Naive thymus-derived CD8-positive, alpha-beta T cell (primary cell): ENCODE results near the gene FOXO6. TPM values are rescaled to one million over a fixed set of nuclear protein-coding genes. Genes with fewer than 3 reads are reported as not detected.

Source experiments
- ATAC-seq, 2 donors: fragments of 150-1000 bp; cut with Tn5 transposase in 1 of 2; sonication (Bioruptor Pico), chemical (Tn5 transposase) in 1 of 2; 1 replicate in 1 of 2; 2 replicates in 1 of 2; pipeline ENCODE4 v1.10.0; 2021; ENCODE audit warnings: mild to moderate bottlenecking in 2 of 2, moderate library complexity in 2 of 2
- POLR2A ChIA-PET: fragments of 350-600 bp; sonication (Branson Sonifier 250); formaldehyde crosslinking; loops from one replicate; lab custom pipeline; 2021; ENCODE audit warnings: antibody characterized with exemption; lab: Charles Lee
- DNase-seq, 10 donors: peaks; one replicate each; pipeline versions ENCODE4 v3.0.0 to v3.0.0-alpha.2; 2020 to 2022
- H3K27ac Mint-ChIP-seq, 10 donors: one replicate each; pipeline ENCODE4 v1.8.0; 2020 to 2022; ENCODE audit warnings: mild to moderate bottlenecking in 10 of 10, mixed read lengths in 10 of 10, moderate library complexity in 4 of 10, inconsistent platforms in 1 of 10
- H3K27me3 Mint-ChIP-seq, 5 donors: one replicate each; pipeline ENCODE4 v1.8.0; 2021 to 2022; ENCODE audit warnings: mixed read lengths in 5 of 5
- H3K36me3 Mint-ChIP-seq, 3 donors: one replicate each; pipeline ENCODE4 v1.8.0; 2020 to 2022; ENCODE audit warnings: mixed read lengths in 3 of 3, mild to moderate bottlenecking in 2 of 3, inconsistent platforms in 1 of 3
- H3K4me1 Mint-ChIP-seq, 4 donors: one replicate each; pipeline ENCODE4 v1.8.0; 2021 to 2022; ENCODE audit warnings: mixed read lengths in 4 of 4
- H3K4me3 Mint-ChIP-seq, 10 donors: one replicate each; pipeline ENCODE4 v1.8.0; 2020 to 2022; ENCODE audit warnings: mild to moderate bottlenecking in 10 of 10, mixed read lengths in 10 of 10, moderate library complexity in 6 of 10, inconsistent platforms in 1 of 10
- H3K9me3 Mint-ChIP-seq, 9 donors: one replicate each; pipeline ENCODE4 v1.8.0; 2020 to 2022; ENCODE audit warnings: mixed read lengths in 9 of 9, mild to moderate bottlenecking in 3 of 9, inconsistent platforms in 1 of 9, moderate library complexity in 1 of 9
- polyA plus RNA-seq, 3 donors: library from polyadenylated mRNA; unstranded; fragments of 300-500 nt; fragmentation: Illumina TruSeq; gene quantifications; one replicate each; pipeline ENCODE4 v1.2.3, GENCODE V29; 2021
- total RNA-seq, 8 experiments: library from RNA in 2 of 8; stranded (reverse) in 2 of 8; gene quantifications; one replicate each; pipeline ENCODE4 v1.2.3 and lab custom pipeline; 2021 to 2026

The FOXO6 gene
- total and polyA plus RNA-seq, 5 experiments from 2014 or later = 0.19 TPM; not detected in 4

GRCh38 chr1:41384579-41384978, 23.3 kb downstream of the FOXO6 start:
- Mint-ChIP-seq H3K9me3 (peaks cover 0 to 1% (median 0%) of the 10 kb centered on the region in 9 donors), H3K36me3 (no peaks in the 10 kb centered on the region), H3K4me3 (peak overlapping the region in 1 of 10 donors; percentile 4), H3K4me1 (peaks cover 7 to 19% (median 15%) of the 10 kb centered on the region in 4 donors), H3K27me3 (peaks cover 37 to 64% (median 52%) of the 10 kb centered on the region in 5 donors), H3K27ac (no peak overlapping the region)
- ATAC-seq = no peak
- POLR2A ChIA-PET = no interaction called here
- DNase-seq = no peak

- Mint-ChIP-seq H3K4me1 (peaks cover 7 to 15% (median 13%) of the 10 kb centered on the region in 4 donors), H3K27me3 (peaks cover 30 to 55% (median 44%) of the 10 kb centered on the region in 5 donors), H3K27ac (no peak overlapping the region), H3K4me3 (no peak overlapping the region), H3K9me3 (peaks cover 0 to 1% (median 0%) of the 10 kb centered on the region in 9 donors), H3K36me3 (no peaks in the 10 kb centered on the region)
- DNase-seq = no peak
- POLR2A ChIA-PET = no interaction called here
- ATAC-seq = no peak
Observed at GRCh38 chr1:41385398-41386195, 24.4 kb downstream of the FOXO6 start.

- Mint-ChIP-seq H3K27ac (no peak overlapping the region), H3K4me1 (peaks cover 7 to 13% (median 11%) of the 10 kb centered on the region in 4 donors), H3K27me3 (peaks cover 30 to 54% (median 44%) of the 10 kb centered on the region in 5 donors), H3K4me3 (no peak overlapping the region), H3K36me3 (no peaks in the 10 kb centered on the region), H3K9me3 (peaks cover 0 to 1% (median 0%) of the 10 kb centered on the region in 9 donors)
- DNase-seq = no peak
- POLR2A ChIA-PET = no interaction called here
- no peak for ATAC-seq
Observed at GRCh38 chr1:41386196-41386663, 25.0 kb downstream of the FOXO6 start.

GRCh38 chr1:41387667-41388091, 26.4 kb downstream of the FOXO6 start:
- peaks cover 31 to 54% (median 44%) of the 10 kb centered on the region in 5 donors for H3K27me3 Mint-ChIP-seq
- POLR2A ChIA-PET = no interaction called here
- H3K9me3 Mint-ChIP-seq = peaks cover 0 to 1% (median 0%) of the 10 kb centered on the region in 9 donors
- peaks cover 4 to 12% (median 9%) of the 10 kb centered on the region in 4 donors for H3K4me1 Mint-ChIP-seq
- ATAC-seq (no peak), DNase-seq (no peak)
- H3K36me3 Mint-ChIP-seq = no peaks in the 10 kb centered on the region
- no peak overlapping the region for H3K4me3 Mint-ChIP-seq
- H3K27ac Mint-ChIP-seq = peak overlapping the region in 1 of 10 donors; percentile 46

GRCh38 chr1:41388510-41388909, 27.3 kb downstream of the FOXO6 start:
- no peak overlapping the region for H3K4me3 Mint-ChIP-seq
- peaks cover 26 to 47% (median 37%) of the 10 kb centered on the region in 5 donors for H3K27me3 Mint-ChIP-seq
- no peaks in the 10 kb centered on the region for H3K36me3 Mint-ChIP-seq
- H3K9me3 Mint-ChIP-seq = no peaks in the 10 kb centered on the region
- H3K4me1 Mint-ChIP-seq = peaks cover 2 to 4% (median 3%) of the 10 kb centered on the region in 4 donors
- POLR2A ChIA-PET = no interaction called here
- ATAC-seq = no peak
- H3K27ac Mint-ChIP-seq = no peak overlapping the region
- no peak for DNase-seq

GRCh38 chr1:41389009-41389408, 27.8 kb downstream of the FOXO6 start:
- Mint-ChIP-seq H3K36me3 (no peaks in the 10 kb centered on the region), H3K27me3 (peaks cover 22 to 42% (median 32%) of the 10 kb centered on the region in 5 donors), H3K4me3 (no peak overlapping the region), H3K4me1 (peaks cover 0 to 3% (median 0%) of the 10 kb centered on the region in 4 donors), H3K9me3 (no peaks in the 10 kb centered on the region), H3K27ac (no peak overlapping the region)
- no peak for DNase-seq
- POLR2A ChIA-PET = no interaction called here
- no peak for ATAC-seq

GRCh38 chr1:41390166-41390565, 28.9 kb downstream of the FOXO6 start:
- ATAC-seq (no peak), DNase-seq (no peak)
- H3K4me1 Mint-ChIP-seq = peaks cover 0 to 3% (median 0%) of the 10 kb centered on the region in 4 donors
- H3K9me3 Mint-ChIP-seq = no peaks in the 10 kb centered on the region
- peaks cover 10 to 39% (median 20%) of the 10 kb centered on the region in 5 donors for H3K27me3 Mint-ChIP-seq
- no peaks in the 10 kb centered on the region for H3K36me3 Mint-ChIP-seq
- POLR2A ChIA-PET = no interaction called here
- no peak overlapping the region for H3K27ac Mint-ChIP-seq
- no peak overlapping the region for H3K4me3 Mint-ChIP-seq

GRCh38 chr1:41390573-41390972, 29.3 kb downstream of the FOXO6 start:
- H3K27ac Mint-ChIP-seq = no peak overlapping the region
- no peak overlapping the region for H3K4me3 Mint-ChIP-seq
- DNase-seq = no peak
- H3K27me3 Mint-ChIP-seq = peaks cover 10 to 39% (median 20%) of the 10 kb centered on the region in 5 donors
- no peaks in the 10 kb centered on the region for H3K9me3 Mint-ChIP-seq
- peaks cover 0 to 3% (median under 1%) of the 10 kb centered on the region in 4 donors for H3K4me1 Mint-ChIP-seq
- H3K36me3 Mint-ChIP-seq = no peaks in the 10 kb centered on the region
- no peak for ATAC-seq
- POLR2A ChIA-PET = no interaction called here

GRCh38 chr1:41391834-41392527, 30.7 kb downstream of the FOXO6 start:
- POLR2A ChIA-PET = no interaction called here
- ATAC-seq (peak in 1 of 2 donors; percentile 16), DNase-seq (no peak)
- H3K4me1 Mint-ChIP-seq = peaks cover 0 to 4% (median 2%) of the 10 kb centered on the region in 4 donors
- H3K4me3 Mint-ChIP-seq = no peak overlapping the region
- H3K9me3 Mint-ChIP-seq = no peaks in the 10 kb centered on the region
- H3K36me3 Mint-ChIP-seq = no peaks in the 10 kb centered on the region
- peaks cover 17 to 36% (median 29%) of the 10 kb centered on the region in 5 donors for H3K27me3 Mint-ChIP-seq
- peak overlapping the region in 1 of 10 donors; percentile 35 for H3K27ac Mint-ChIP-seq

- Mint-ChIP-seq H3K4me1 (peaks cover 0 to 4% (median 2%) of the 10 kb centered on the region in 4 donors), H3K9me3 (no peaks in the 10 kb centered on the region)
- POLR2A ChIA-PET = no interaction called here
Observed at GRCh38 chr1:41392528-41392924, 31.3 kb downstream of the FOXO6 start.

GRCh38 chr1:41393716-41394368, 32.6 kb downstream of the FOXO6 start:
- Mint-ChIP-seq H3K36me3 (no peaks in the 10 kb centered on the region), H3K27ac (peak overlapping the region in 2 of 10 donors; percentile 50 to 66), H3K27me3 (peaks cover 15 to 28% (median 24%) of the 10 kb centered on the region in 5 donors), H3K4me3 (no peak overlapping the region), H3K9me3 (no peaks in the 10 kb centered on the region), H3K4me1 (peaks cover 0 to 4% (median 2%) of the 10 kb centered on the region in 4 donors)
- ATAC-seq (no peak), DNase-seq (no peak)
- POLR2A ChIA-PET = no interaction called here

More at GRCh38 chr1:41392528-41392924, 31.3 kb downstream of the FOXO6 start:
- DNase-seq (no peak), ATAC-seq (no peak)
- Mint-ChIP-seq H3K36me3 (no peaks in the 10 kb centered on the region), H3K27me3 (peaks cover 17 to 31% (median 27%) of the 10 kb centered on the region in 5 donors), H3K27ac (no peak overlapping the region), H3K4me3 (no peak overlapping the region)

GRCh38 chr1:41394369-41394744, 33.1 kb downstream of the FOXO6 start:
- POLR2A ChIA-PET = no interaction called here
- Mint-ChIP-seq H3K36me3 (no peaks in the 10 kb centered on the region), H3K27me3 (peaks cover 15 to 28% (median 24%) of the 10 kb centered on the region in 5 donors), H3K4me1 (peaks cover 0 to 4% (median 2%) of the 10 kb centered on the region in 4 donors), H3K9me3 (no peaks in the 10 kb centered on the region), H3K4me3 (no peak overlapping the region), H3K27ac (peak overlapping the region in 1 of 10 donors; percentile 66)
- no peak for ATAC-seq
- no peak for DNase-seq
